Tibial nerve (tissue), 4 donors: ENCODE measurements around the gene CDC25C. TPM values are rescaled to one million over a fixed set of nuclear protein-coding genes. Genes with fewer than 3 reads are reported as not detected.
A peak's percentile ranks its signal among the peaks of the same experiment; 100 is the strongest.

Source experiments
- DNase-seq, 2 donors: peaks; one replicate each; pipeline ENCODE4 v3.0.0-alpha.2; 2019; ENCODE audit warnings: low spot score in 2 of 2
- H3K27ac ChIP-seq, 4 donors: fragments of 200-600 bp; sonication (generic) in 3 of 4; one replicate each; pipeline ENCODE4 v1.5.1; 2017 to 2019; ENCODE audit warnings: mild to moderate bottlenecking in 1 of 4
- H3K27me3 ChIP-seq, 2 donors: fragments of 200-600 bp; sonication (generic) in 1 of 2; one replicate each; pipeline versions ENCODE4 v1.5.1 to v1.6.0; 2017 to 2019
- H3K36me3 ChIP-seq, 3 donors: fragments of 200-600 bp; sonication (generic); one replicate each; pipeline ENCODE4 v1.5.1; 2018 to 2019
- H3K4me1 ChIP-seq, 4 donors: fragments of 200-600 bp; sonication (generic) in 3 of 4; one replicate each; pipeline ENCODE4 v1.5.1; 2017 to 2019
- H3K4me3 ChIP-seq, 4 donors: fragments of 200-600 bp; sonication (generic) in 3 of 4; one replicate each; pipeline ENCODE4 v1.5.1; 2017 to 2019; ENCODE audit warnings: mild to moderate bottlenecking in 1 of 4, moderate library complexity in 1 of 4
- H3K9me3 ChIP-seq, 4 donors: fragments of 200-600 bp; sonication (generic) in 3 of 4; one replicate each; pipeline ENCODE4 v1.5.1; 2017 to 2019
- CTCF ChIP-seq, 5 experiments: fragments of 200-600 bp in 3 of 5; fragments of 450-650 bp in 2 of 5; sonication (generic) in 3 of 5; IDR thresholded peaks; one replicate each; pipeline ENCODE4 v1.5.1; 2016 to 2019; ENCODE audit warnings: antibody characterized with exemption in 5 of 5, mild to moderate bottlenecking in 3 of 5, moderate library complexity in 2 of 5
- EP300 ChIP-seq, 2 donors: sonication (generic); formaldehyde crosslinking; IDR thresholded peaks; one replicate each; pipeline ENCODE4 v1.6.1; 2017; ENCODE audit warnings: antibody characterized with exemption in 2 of 2, mild to moderate bottlenecking in 1 of 2
- POLR2A ChIP-seq, 2 donors: fragments of 450-650 bp; IDR thresholded peaks; one replicate each; pipeline ENCODE4 v1.6.1; 2017; ENCODE audit warnings: antibody characterized with exemption in 2 of 2, mild to moderate bottlenecking in 2 of 2, moderate library complexity in 2 of 2
- WGBS, 2 donors: methylation state at CpG; one replicate each; pipeline ENCODE4 v1.1.5; 2018; 5-methylcytosine and 5-hydroxymethylcytosine counted together
- total RNA-seq, 4 donors: library from RNA; depleted of rRNA; stranded (reverse); fragments of >200 nt; gene quantifications; one replicate each; pipeline ENCODE4 v1.1.0, GENCODE V29; 2016

The CDC25C gene
- total RNA-seq, 4 donors from 2014 or later, result 0.60 TPM; not detected in 3

- no peaks in the 10 kb centered on the region for H3K9me3 ChIP-seq
- no peak for TF ChIP-seq CTCF (IDR thresholded peaks at IDR 0.05)
- no peak for TF ChIP-seq EP300 (IDR thresholded peaks at IDR 0.05)
- no peak for TF ChIP-seq POLR2A (IDR thresholded peaks at IDR 0.05)
- DNase-seq, result no peak
- no peak overlapping the region for H3K4me3 ChIP-seq
- H3K27ac ChIP-seq, result no peak overlapping the region
- H3K36me3 ChIP-seq, result no peaks in the 10 kb centered on the region
- H3K27me3 ChIP-seq, result no peaks in the 10 kb centered on the region
- peaks cover 0 to 7% (median 0%) of the 10 kb centered on the region in 4 donors for H3K4me1 ChIP-seq
Measured at GRCh38 chr5:138280915-138281314, 50.7 kb downstream of the CDC25C start.

GRCh38 chr5:138276402-138277054 lies 55.1 kb downstream of the CDC25C start:
- H3K27me3 ChIP-seq, result peaks cover 0 to 16% of the 10 kb centered on the region in 2 donors
- H3K9me3 ChIP-seq, result no peaks in the 10 kb centered on the region
- H3K27ac ChIP-seq, result no peak overlapping the region
- TF ChIP-seq CTCF (IDR thresholded peaks at IDR 0.05), result no peak
- TF ChIP-seq EP300 (IDR thresholded peaks at IDR 0.05), result no peak
- H3K36me3 ChIP-seq, result no peaks in the 10 kb centered on the region
- DNase-seq, result no peak
- no peak overlapping the region for H3K4me3 ChIP-seq
- WGBS, 2 donors, result 75% methylated on average over 2 of the region's 2 CpGs
- peaks cover 0 to 18% (median 6%) of the 10 kb centered on the region in 4 donors for H3K4me1 ChIP-seq

- WGBS, 2 donors, result 42 to 49% methylated on average over 1 of the region's 1 CpG
- TF ChIP-seq CTCF (IDR thresholded peaks at IDR 0.05), result no peak
- no peak for TF ChIP-seq POLR2A (IDR thresholded peaks at IDR 0.05)
- TF ChIP-seq EP300 (IDR thresholded peaks at IDR 0.05), result no peak
- H3K9me3 ChIP-seq, result no peaks in the 10 kb centered on the region
- peak overlapping the region in 2 of 4 donors; percentile 84 to 90 for H3K27ac ChIP-seq
- no peak overlapping the region for H3K4me3 ChIP-seq
- H3K36me3 ChIP-seq, result no peaks in the 10 kb centered on the region
- H3K4me1 ChIP-seq, result peaks cover 0 to 18% (median 6%) of the 10 kb centered on the region in 4 donors
- peaks cover 0 to 16% of the 10 kb centered on the region in 2 donors for H3K27me3 ChIP-seq
- DNase-seq, result no peak
Measured at GRCh38 chr5:138275895-138276294, 55.7 kb downstream of the CDC25C start.

- H3K27me3 ChIP-seq, result peaks cover 0 to 16% of the 10 kb centered on the region in 2 donors
- H3K4me1 ChIP-seq, result peaks cover 0 to 18% (median 6%) of the 10 kb centered on the region in 4 donors
- 33 to 39% methylated on average over 3 of the region's 3 CpGs for WGBS, 2 donors
- no peak overlapping the region for H3K4me3 ChIP-seq
- TF ChIP-seq CTCF (IDR thresholded peaks at IDR 0.05), result no peak
- no peak for TF ChIP-seq POLR2A (IDR thresholded peaks at IDR 0.05)
- no peak for TF ChIP-seq EP300 (IDR thresholded peaks at IDR 0.05)
- no peak for DNase-seq
- peak overlapping the region in 3 of 4 donors; percentile 30 to 90 (median 84) for H3K27ac ChIP-seq
- H3K36me3 ChIP-seq, result no peaks in the 10 kb centered on the region
- H3K9me3 ChIP-seq, result no peaks in the 10 kb centered on the region
Measured at GRCh38 chr5:138275379-138275782, 56.2 kb downstream of the CDC25C start.

GRCh38 chr5:138274189-138274853 lies 57.3 kb downstream of the CDC25C start, which contains the start of gene GFRA3:
TSS of gene GFRA3 (minus strand) at chr5:138274621. CDS start at chr5:138274424, 197 bp downstream.
- Histone ChIP-seq H3K27ac (peak within 1 kb of the TSS; percentile 6 to 90 (median 74)), H3K36me3 (no peaks in the 10 kb centered on the region), H3K4me3 (peak within 1 kb of the TSS; percentile 27 to 72 (median 50)), H3K4me1 (peaks cover 0 to 18% (median 6%) of the 10 kb centered on the region in 4 donors), H3K9me3 (no peaks in the 10 kb centered on the region), H3K27me3 (peaks cover 0 to 16% of the 10 kb centered on the region in 2 donors)
- no peak for DNase-seq
- 2 to 3% methylated on average over 17 to 30 of the region's 62 CpGs for WGBS, 2 donors
- TF ChIP-seq EP300 (IDR thresholded peaks at IDR 0.05) (no peak), CTCF (IDR thresholded peaks at IDR 0.05) (no peak), POLR2A (IDR thresholded peaks at IDR 0.05) (no peak)
